ENCODE measurements around the gene IPO9. TPM values are rescaled to one million over a fixed set of nuclear protein-coding genes. Genes with fewer than 3 reads are reported as not detected.

The IPO9 gene
- total and polyA plus RNA-seq, 10 of the 15 experiments (the other 5 are each of a cell fraction or from before 2014, with no cell fraction given): 19.1 to 77.3 (median 34.1) TPM

MicroRNAs within 50 kb of the gene (microRNA counts, 767-probe panel; counts per million panel counts)
- microRNA hsa-miR-1231: 1,705 counts per million, percentile 66 among the panel's probes with 10 or more counts

Small RNA genes within 50 kb of the gene (microRNA-seq; reads per million reads assigned to microRNA genes)
- gene MIR1231 (not detected), gene MIR6739 (not detected)

Small RNA genes within 50 kb of the gene (small RNA-seq; reads per million reads assigned to genes)
- gene MIR1231 (not detected), gene MIR6739 (0.16 reads per million)

Other genes with a start within 250 kb of the IPO9 start
- gene SHISA4, start 59.7 kb downstream of the IPO9 start, total RNA-seq (2014; rRNA removed): 0.11 TPM in 1 of 2 replicates, not detected in the other
- not detected in 2 replicates for gene SHISA4, start 59.7 kb downstream of the IPO9 start, total RNA-seq (2014; rRNA removed; fragmentation: Illumina TruSeq; extraction: Trizol)
- gene SHISA4, start 59.7 kb downstream of the IPO9 start, total RNA-seq (2021): not detected in 2 replicates
- 0.07 TPM in 1 of 2 replicates, not detected in the other for gene SHISA4, start 59.7 kb downstream of the IPO9 start, polyA plus RNA-seq (2011; rRNA removed)
- gene SHISA4, start 59.7 kb downstream of the IPO9 start, polyA plus RNA-seq (2014; fragmentation: Illumina TruSeq; extraction: Trizol): 0.07 TPM in 1 of 2 replicates, not detected in the other
- not detected for gene SHISA4, start 59.7 kb downstream of the IPO9 start, polyA plus RNA-seq (2014; fragmentation: Nextera tagmentation; extraction: Ambion mirVana)
- gene SHISA4, start 59.7 kb downstream of the IPO9 start, polyA plus RNA-seq (2014; rRNA removed): not detected in 2 replicates
- not detected for gene SHISA4, start 59.7 kb downstream of the IPO9 start, polyA plus RNA-seq (2016; fragmentation: Nextera tagmentation; extraction: Ambion mirVana)
- not detected in 2 replicates for gene LMOD1, start 117.4 kb downstream of the IPO9 start, total RNA-seq (2014; rRNA removed)
- gene LMOD1, start 117.4 kb downstream of the IPO9 start, total RNA-seq (2014; rRNA removed; fragmentation: Illumina TruSeq; extraction: Trizol): not detected in 2 replicates
- 0.11 and 0.15 TPM in 2 replicates for gene LMOD1, start 117.4 kb downstream of the IPO9 start, total RNA-seq (2021)
- not detected in 2 replicates for gene LMOD1, start 117.4 kb downstream of the IPO9 start, polyA plus RNA-seq (2011; rRNA removed)
- not detected in 2 replicates for gene LMOD1, start 117.4 kb downstream of the IPO9 start, polyA plus RNA-seq (2014; fragmentation: Illumina TruSeq; extraction: Trizol)
- gene LMOD1, start 117.4 kb downstream of the IPO9 start, polyA plus RNA-seq (2014; fragmentation: Nextera tagmentation; extraction: Ambion mirVana): not detected
- gene LMOD1, start 117.4 kb downstream of the IPO9 start, polyA plus RNA-seq (2014; rRNA removed): not detected in 2 replicates
- gene LMOD1, start 117.4 kb downstream of the IPO9 start, polyA plus RNA-seq (2016; fragmentation: Nextera tagmentation; extraction: Ambion mirVana): not detected
- 68.6 and 82.3 TPM in 2 replicates for gene TIMM17A, start 126.3 kb downstream of the IPO9 start, total RNA-seq (2014; rRNA removed)
- 77.6 and 79.7 TPM in 2 replicates for gene TIMM17A, start 126.3 kb downstream of the IPO9 start, total RNA-seq (2014; rRNA removed; fragmentation: Illumina TruSeq; extraction: Trizol)
- gene TIMM17A, start 126.3 kb downstream of the IPO9 start, total RNA-seq (2021): 74.4 TPM in 2 replicates
- gene TIMM17A, start 126.3 kb downstream of the IPO9 start, polyA plus RNA-seq (2011; rRNA removed): 105 and 139 TPM in 2 replicates
- 71.6 and 83.2 TPM in 2 replicates for gene TIMM17A, start 126.3 kb downstream of the IPO9 start, polyA plus RNA-seq (2014; fragmentation: Illumina TruSeq; extraction: Trizol)
- 100 to 1,000 TPM; 248 to 357 TPM for gene TIMM17A, start 126.3 kb downstream of the IPO9 start, polyA plus RNA-seq (2014; fragmentation: Nextera tagmentation; extraction: Ambion mirVana)
- 69.0 and 72.1 TPM in 2 replicates for gene TIMM17A, start 126.3 kb downstream of the IPO9 start, polyA plus RNA-seq (2014; rRNA removed)
- 100 to 1,000 TPM; 176 to 180 TPM for gene TIMM17A, start 126.3 kb downstream of the IPO9 start, polyA plus RNA-seq (2016; fragmentation: Nextera tagmentation; extraction: Ambion mirVana)
- gene RNPEP, start 153.5 kb downstream of the IPO9 start, total RNA-seq (2014; rRNA removed): 38.1 and 38.5 TPM in 2 replicates
- gene RNPEP, start 153.5 kb downstream of the IPO9 start, total RNA-seq (2014; rRNA removed; fragmentation: Illumina TruSeq; extraction: Trizol): 24.5 and 25.2 TPM in 2 replicates
- 45.6 and 47.7 TPM in 2 replicates for gene RNPEP, start 153.5 kb downstream of the IPO9 start, total RNA-seq (2021)
- gene RNPEP, start 153.5 kb downstream of the IPO9 start, polyA plus RNA-seq (2011; rRNA removed): 31.9 and 47.8 TPM in 2 replicates
- 58.6 and 71.0 TPM in 2 replicates for gene RNPEP, start 153.5 kb downstream of the IPO9 start, polyA plus RNA-seq (2014; fragmentation: Illumina TruSeq; extraction: Trizol)
- gene RNPEP, start 153.5 kb downstream of the IPO9 start, polyA plus RNA-seq (2014; fragmentation: Nextera tagmentation; extraction: Ambion mirVana): 10 to 100 TPM; 18.3 to 21.6 TPM
- gene RNPEP, start 153.5 kb downstream of the IPO9 start, polyA plus RNA-seq (2014; rRNA removed): 40.8 and 41.5 TPM in 2 replicates
- gene RNPEP, start 153.5 kb downstream of the IPO9 start, polyA plus RNA-seq (2016; fragmentation: Nextera tagmentation; extraction: Ambion mirVana): 10 to 100 TPM; 62.8 to 68.2 TPM
- 0.40 and 0.93 TPM in 2 replicates for gene ELF3, start 181.4 kb downstream of the IPO9 start, total RNA-seq (2014; rRNA removed)
- 0.58 and 0.97 TPM in 2 replicates for gene ELF3, start 181.4 kb downstream of the IPO9 start, total RNA-seq (2014; rRNA removed; fragmentation: Illumina TruSeq; extraction: Trizol)
- gene ELF3, start 181.4 kb downstream of the IPO9 start, total RNA-seq (2021): 1.1 and 2.4 TPM in 2 replicates
- gene ELF3, start 181.4 kb downstream of the IPO9 start, polyA plus RNA-seq (2011; rRNA removed): 8.9 and 14.3 TPM in 2 replicates
- gene ELF3, start 181.4 kb downstream of the IPO9 start, polyA plus RNA-seq (2014; fragmentation: Illumina TruSeq; extraction: Trizol): 0.13 and 0.94 TPM in 2 replicates
- gene ELF3, start 181.4 kb downstream of the IPO9 start, polyA plus RNA-seq (2014; fragmentation: Nextera tagmentation; extraction: Ambion mirVana): under 1 TPM in 1 of 2 experiments, not detected in 1; 0.07 TPM
- 0.68 and 1.1 TPM in 2 replicates for gene ELF3, start 181.4 kb downstream of the IPO9 start, polyA plus RNA-seq (2014; rRNA removed)
- under 1 TPM; 0.12 to 0.39 TPM for gene ELF3, start 181.4 kb downstream of the IPO9 start, polyA plus RNA-seq (2016; fragmentation: Nextera tagmentation; extraction: Ambion mirVana)

All from GM12878 (cell line).